Measurements from ENCODE around the gene SIPA1L3.

GRCh38 chr19:37947778-37948177, 40.8 kb downstream of the SIPA1L3 start:
- no peak for TF ChIP-seq CTCF (IDR thresholded peaks at IDR 0.05)
- TF ChIP-seq POLR2A (IDR thresholded peaks at IDR 0.05) = no peak

Data from lower leg skin (tissue), 3 donors.